HG03558 (cell line): ENCODE measurements around the gene RPS6KA3.
"Not testable (repeated sequence)": the region's sequence is repeated elsewhere in the genome, so short reads cannot be mapped to it uniquely, and the experiment has no call there.

Experiments used
- ATAC-seq: cut with Tn5 transposase; IDR thresholded peaks from one replicate; pipeline ENCODE4 v1.9.1; 2021; ENCODE audit warnings: moderate number of reproducible peaks; ENCODE audit not compliant: unreplicated experiment; ENCODE audit errors: extremely low read depth

RPS6KA3 gene

DNA sequence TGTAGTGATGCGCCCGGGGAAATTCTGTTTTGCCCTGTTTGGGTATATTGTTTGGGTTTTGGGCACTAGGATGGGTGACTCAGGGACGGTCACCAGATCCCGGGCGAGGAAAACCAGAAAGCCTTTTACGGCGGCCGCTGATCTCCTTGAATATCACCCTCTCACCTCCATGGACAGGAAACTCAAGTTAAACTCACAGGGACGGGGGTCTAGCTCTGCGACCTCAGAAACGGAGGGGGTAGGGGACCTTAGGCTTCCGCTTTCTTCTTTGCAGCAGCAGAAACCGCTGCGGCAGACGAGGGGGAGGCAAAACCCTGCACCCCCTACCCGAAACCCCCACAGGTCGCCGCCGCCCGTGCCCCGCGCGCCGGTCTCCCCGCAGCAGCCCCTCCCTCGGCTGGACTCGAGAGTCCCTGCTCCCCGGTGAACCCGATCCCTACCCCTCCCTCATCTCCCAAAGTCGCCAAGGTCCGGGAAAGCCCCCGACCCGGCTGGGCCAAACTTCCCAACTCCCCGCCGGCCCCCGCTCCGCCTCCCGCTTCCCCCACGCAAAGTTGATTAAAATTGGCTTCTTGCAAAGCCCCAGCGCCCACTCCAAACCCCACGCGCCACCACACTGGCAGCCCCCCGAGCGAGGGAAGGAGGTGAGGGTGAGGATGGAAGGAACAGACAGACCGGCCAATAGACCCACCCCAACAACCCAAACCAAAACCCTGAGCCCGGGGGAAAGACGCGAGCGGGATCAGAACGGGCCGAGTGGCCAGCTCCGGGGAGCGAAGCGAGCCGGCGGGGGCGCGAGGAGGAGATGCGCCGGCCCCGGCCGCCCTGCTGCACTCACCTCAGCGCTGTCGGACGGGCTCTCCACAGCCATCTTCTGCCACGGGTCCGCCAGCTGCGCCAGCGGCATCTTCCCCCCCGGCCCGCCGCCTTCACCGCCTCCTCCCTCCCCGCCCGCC is 705 bp downstream of the RPS6KA3 start:
- no peak for ATAC-seq

DNA sequence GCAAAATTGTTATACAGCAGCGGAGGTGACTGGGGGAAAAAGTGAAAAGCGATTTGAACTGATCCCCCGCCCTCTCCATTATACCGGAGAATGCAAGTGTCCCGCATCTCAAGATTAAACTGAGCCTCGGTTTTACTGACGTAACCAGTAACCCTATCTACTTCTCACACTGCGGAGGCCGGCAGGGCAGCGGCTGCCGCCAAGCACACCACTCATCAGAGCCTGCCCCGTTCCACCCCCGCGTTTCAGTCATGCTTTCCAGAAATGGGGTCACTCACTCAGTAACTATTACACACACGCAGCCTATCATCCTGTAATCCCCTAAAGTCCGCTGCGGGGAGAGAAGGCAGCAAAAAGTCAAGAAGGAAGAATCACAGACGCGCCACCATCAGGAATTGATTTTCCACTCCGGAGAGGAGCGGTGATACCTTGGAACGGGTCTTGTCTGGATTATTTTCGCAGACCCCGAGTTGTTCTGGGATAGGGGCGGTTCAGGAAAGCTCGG is 1.4 kb downstream of the RPS6KA3 start:
- peak; percentile 32 for ATAC-seq

- no peak for ATAC-seq
Observed at GRCh38 chrX:20263474-20263873, 3.2 kb downstream of the RPS6KA3 start.

GRCh38 chrX:20260885-20261284 is 5.8 kb downstream of the RPS6KA3 start:
- ATAC-seq, result no peak

DNA sequence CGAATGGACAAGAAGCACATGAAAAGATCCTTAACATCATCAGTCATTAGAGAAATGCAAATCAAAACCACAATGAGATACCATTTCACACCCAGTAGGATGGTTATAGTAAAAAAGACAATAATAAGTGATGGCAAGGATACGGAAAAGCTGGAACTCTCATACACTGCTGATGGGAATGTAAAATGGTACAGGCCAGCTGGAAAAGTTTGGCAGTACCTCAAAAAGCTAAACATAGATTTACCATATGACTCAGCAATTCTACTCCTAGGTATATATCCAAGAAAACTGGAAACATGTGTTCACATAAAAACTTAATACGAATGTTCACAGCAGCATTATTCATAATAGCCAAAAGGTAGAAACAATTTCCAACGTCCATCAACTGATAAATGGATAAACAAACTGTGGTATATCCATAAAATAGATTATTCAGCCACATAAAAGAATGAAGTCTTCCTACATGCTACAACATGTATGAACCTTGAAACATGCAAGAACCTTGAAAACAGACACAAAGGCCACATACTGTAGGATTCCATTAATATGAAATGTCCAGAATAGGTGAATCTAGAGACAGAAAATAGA is 11.9 kb downstream of the RPS6KA3 start:
- ATAC-seq, result no peak

DNA sequence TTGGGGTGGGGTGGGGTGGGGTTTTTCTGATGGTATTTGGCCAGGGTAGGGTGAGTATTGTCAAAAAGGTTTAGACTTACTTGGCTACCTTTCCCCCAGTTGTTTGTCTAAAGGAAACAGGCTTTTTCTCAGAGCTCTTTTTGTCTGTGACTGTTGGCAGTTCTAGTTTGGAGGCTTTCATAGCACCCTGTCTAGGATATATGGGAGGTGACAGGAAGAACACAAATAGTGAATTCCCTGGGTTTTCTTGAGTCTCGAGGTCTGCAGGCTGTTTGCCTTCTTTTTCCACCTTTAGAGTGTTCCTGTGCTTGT is 13.5 kb downstream of the RPS6KA3 start:
- no peak for ATAC-seq

DNA sequence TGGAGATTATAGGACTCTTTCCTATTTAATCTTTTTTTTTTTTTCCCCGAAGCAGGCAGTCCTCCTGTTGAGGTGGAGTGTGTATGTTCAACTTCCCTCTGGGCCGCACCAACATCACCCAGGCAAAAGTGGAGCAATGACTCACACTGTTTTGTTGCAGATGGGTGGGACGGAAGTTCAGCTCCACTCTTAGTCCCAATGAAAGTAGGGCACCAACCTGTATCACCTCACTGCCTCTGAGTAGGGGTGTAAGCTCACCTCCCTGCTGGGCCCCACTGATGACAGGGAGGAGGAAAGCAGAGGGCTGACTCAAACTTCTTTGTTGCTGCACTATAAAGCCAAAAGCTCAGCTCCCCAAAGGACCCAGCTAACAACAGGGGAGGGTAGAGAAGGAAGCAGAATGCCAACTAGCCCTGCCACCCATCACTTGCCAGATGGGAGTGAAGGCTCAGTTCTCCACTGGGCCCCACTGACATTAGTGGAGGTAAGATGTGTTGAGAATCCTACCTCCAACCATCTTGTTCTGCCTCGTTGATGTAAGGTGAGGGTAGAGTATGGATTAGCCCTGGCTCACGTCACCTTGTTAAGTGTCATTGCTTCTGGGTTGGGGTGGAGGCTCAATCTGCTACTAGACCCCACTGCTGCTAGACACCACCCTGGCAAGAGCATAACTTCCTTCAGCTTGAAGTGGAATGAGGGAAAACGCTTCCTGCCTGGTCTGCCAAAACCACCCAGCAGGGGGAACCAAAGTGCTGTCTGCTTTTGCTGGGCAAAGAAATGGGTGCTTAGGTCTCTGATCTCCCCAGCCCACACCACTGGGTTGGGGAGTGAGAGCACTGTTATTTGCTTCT is 14.1 kb downstream of the RPS6KA3 start:
- no peak for ATAC-seq

- no peak for ATAC-seq
Observed at GRCh38 chrX:20251691-20252090, 15.0 kb downstream of the RPS6KA3 start.

- not testable (repeated sequence) for ATAC-seq
Observed at GRCh38 chrX:20250146-20250545, 16.6 kb downstream of the RPS6KA3 start.

GRCh38 chrX:20248592-20249192 is 18.0 kb downstream of the RPS6KA3 start:
- no peak for ATAC-seq

- no peak for ATAC-seq
Observed at GRCh38 chrX:20244931-20245330, 21.8 kb downstream of the RPS6KA3 start.

GRCh38 chrX:20240201-20240600 is 26.5 kb downstream of the RPS6KA3 start:
- ATAC-seq, result no peak

- no peak for ATAC-seq
Observed at GRCh38 chrX:20237864-20238263, 28.8 kb downstream of the RPS6KA3 start.

GRCh38 chrX:20235755-20236154 is 31.0 kb downstream of the RPS6KA3 start:
- ATAC-seq, result no peak

DNA sequence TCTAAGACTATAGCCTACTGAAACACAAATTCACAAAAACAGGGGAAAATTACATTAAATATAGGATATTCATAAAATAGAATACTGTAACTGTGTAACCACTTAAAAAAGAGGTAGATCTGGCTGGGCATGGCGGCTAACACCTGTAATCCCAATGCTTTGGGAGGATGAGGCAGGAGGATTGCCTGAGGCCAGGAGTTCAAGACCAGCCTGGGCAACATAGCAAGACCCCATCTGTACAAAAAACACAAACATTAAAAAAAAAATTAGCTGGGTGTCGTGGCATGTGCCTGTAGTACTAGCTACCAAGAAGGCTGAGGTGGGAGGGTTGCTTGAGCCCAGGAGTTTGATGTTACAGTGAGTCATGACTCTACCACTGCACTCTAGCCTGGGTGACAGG is 33.4 kb downstream of the RPS6KA3 start:
- ATAC-seq, result no peak

DNA sequence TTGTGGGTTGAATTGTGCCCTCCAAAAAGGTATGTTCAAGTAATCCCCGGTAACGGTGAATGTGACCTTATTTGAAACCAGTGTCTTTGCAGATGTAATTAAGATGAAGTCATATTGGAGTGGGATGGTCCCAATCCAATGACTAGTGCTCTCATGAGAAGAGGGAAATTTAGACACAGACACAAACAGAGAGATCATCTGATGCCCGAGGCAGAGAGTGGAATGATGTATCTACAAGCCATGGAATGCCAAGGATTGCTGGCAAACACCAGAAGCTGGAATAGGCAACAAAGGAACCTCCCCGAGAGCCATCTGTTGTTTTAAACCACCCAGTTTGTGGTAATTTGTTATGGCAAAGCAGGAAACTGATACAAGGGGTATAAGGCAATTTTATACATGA is 35.1 kb downstream of the RPS6KA3 start:
- ATAC-seq, result no peak

GRCh38 chrX:20230406-20230805 is 36.3 kb downstream of the RPS6KA3 start:
- no peak for ATAC-seq

DNA sequence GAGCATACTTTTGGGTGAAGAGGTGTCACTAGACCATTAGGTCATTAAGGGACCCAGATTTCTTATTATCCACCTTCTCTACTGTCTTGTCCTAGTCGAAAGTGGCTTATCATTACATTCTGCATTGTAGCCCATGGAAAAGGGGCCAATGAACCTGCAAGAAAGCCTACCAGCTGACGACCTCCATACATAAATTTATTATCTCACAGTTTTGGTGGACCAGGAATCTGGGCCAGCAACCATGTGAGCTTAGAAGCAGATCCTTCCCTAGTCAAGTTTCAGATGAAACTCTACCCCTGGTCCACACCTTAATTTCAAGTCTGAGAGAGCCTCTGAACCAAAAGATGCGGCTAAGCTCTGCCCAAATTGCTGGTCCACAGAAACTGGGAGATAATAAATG is 37.6 kb downstream of the RPS6KA3 start:
- no peak for ATAC-seq

DNA sequence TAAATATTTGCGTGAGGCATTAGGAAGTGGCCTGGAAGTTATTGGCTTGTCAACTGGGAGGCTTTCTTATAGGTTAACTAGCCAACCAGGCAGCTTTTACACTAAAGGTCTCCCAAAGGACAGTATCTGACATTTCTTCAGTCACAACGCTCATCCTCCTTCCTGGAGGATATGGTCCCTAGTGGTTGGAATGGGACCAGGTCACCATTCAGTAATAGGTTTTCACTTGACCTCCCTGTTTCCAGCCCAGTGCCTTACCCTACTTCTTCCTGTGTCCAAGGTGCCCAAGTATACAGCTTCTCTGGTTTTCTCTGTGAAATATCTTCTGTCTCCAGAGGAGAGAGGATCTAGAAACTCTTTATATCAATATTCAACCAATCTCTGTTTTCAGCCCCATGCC is 38.5 kb downstream of the RPS6KA3 start:
- ATAC-seq, result no peak

DNA sequence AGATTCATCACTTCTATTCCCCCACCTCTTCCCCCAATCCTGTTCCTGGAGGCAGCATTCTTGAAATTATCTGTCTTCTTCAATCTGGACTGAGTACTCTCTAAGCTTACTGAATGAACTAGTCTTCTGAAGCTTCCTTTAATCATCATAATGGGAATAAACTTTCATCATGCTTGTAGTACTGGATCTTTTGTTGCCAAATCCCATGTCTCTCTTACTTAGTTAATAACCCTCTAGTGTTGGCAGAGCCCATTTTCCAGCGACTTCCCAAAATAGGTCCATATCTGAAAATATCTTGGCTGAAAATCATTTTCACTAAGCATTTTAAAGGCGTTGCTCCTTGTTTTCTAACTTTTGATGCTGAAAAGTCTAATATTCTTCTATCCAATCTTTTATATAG is 39.6 kb downstream of the RPS6KA3 start:
- no peak for ATAC-seq

DNA sequence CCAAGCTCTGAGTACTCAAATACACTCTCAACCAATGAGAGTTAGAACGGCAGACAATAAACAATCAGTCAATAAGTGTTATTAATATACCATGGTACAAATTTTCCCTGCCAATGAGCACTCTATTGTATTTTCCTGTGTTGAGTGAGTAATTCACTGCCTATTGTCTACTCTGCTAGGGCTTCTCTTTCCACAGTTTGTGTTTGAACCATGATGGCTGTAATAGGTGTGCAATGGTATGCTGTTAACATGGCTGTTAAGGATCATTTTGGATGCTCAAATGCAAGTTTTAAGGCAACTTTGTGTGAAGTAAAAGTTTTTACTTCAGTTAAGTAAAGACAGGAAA is 41.2 kb downstream of the RPS6KA3 start:
- ATAC-seq, result no peak
